ENCODE measurements around the gene KIAA1549.
"Not testable (repeated sequence)": the region's sequence is repeated elsewhere in the genome, so short reads cannot be mapped to it uniquely, and the experiment has no call there.

DNA sequence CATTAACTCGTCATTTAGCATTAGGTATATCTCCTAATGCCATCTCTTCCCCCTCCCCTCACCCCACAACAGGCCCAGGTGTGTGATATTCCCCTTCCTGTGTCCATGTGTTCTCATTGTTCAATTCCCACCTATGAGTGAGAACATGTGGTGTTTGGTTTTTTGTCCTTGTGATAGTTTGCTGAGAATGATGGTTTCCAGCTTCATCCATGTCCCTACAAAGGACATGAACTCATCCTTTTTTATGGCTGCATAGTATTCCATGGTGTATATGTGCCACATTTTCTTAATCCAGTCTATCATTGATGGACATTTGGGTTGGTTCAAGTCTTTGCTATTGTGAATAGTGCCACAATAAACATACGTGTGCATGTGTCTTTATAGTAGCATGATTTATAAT, 169.9 kb downstream of the KIAA1549 start:
- TF ChIP-seq, protein P1, sequence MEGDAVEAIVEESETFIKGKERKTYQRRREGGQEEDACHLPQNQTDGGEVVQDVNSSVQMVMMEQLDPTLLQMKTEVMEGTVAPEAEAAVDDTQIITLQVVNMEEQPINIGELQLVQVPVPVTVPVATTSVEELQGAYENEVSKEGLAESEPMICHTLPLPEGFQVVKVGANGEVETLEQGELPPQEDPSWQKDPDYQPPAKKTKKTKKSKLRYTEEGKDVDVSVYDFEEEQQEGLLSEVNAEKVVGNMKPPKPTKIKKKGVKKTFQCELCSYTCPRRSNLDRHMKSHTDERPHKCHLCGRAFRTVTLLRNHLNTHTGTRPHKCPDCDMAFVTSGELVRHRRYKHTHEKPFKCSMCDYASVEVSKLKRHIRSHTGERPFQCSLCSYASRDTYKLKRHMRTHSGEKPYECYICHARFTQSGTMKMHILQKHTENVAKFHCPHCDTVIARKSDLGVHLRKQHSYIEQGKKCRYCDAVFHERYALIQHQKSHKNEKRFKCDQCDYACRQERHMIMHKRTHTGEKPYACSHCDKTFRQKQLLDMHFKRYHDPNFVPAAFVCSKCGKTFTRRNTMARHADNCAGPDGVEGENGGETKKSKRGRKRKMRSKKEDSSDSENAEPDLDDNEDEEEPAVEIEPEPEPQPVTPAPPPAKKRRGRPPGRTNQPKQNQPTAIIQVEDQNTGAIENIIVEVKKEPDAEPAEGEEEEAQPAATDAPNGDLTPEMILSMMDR (IDR thresholded peaks at IDR 0.05): not testable (repeated sequence)
- not testable (repeated sequence) for TF ChIP-seq POLR2A, EP300 (IDR thresholded peaks at IDR 0.05)

All from tibial nerve (tissue), 4 donors.